Fibroblast of lung (primary cell): Measurements from ENCODE around the gene FGF5.

Source experiments
- CTCF ChIP-seq, 2 donors: IDR thresholded peaks in 1 of 2; conservative IDR thresholded peaks in 1 of 2; 1 replicate in 1 of 2; 2 replicates in 1 of 2; pipeline ENCODE4 v1.5.1; 2011 to 2012; ENCODE audit warnings: low read length in 2 of 2, control low read depth in 1 of 2, inconsistent platforms in 1 of 2, low read depth in 1 of 2, mild to moderate bottlenecking in 1 of 2
- EZH2 ChIP-seq: IDR thresholded peaks from 2 replicates; pipeline ENCODE4 v1.5.1; 2012; ENCODE audit warnings: low read length, control low read depth, mild to moderate bottlenecking; ENCODE audit errors: missing control alignments

- no peak for TF ChIP-seq CTCF (conservative IDR thresholded peaks at IDR 0.05 in 1 of 2, IDR thresholded peaks at IDR 0.05 in 1 of 2; ENCODE audit: low read depth in 1 of 2, low read length in 2 of 2)
- TF ChIP-seq EZH2: no peak
Measured at GRCh38 chr4:80253510-80253909, 13.0 kb upstream of the FGF5 start.
